NCI-H1105 (cell line): Measurements from ENCODE around the gene CRB2.
"Not testable (repeated sequence)": the region's sequence is repeated elsewhere in the genome, so short reads cannot be mapped to it uniquely, and the experiment has no call there.

ENCODE experiments used
- DNase-seq: peaks from one replicate; lab custom pipeline; 2025; lab: John Stamatoyannopoulos, UW

CRB2 gene

GRCh38 chr9:123329329-123329955 is 26.6 kb upstream of the CRB2 start:
- no peak for DNase-seq

- no peak for DNase-seq
These were observed 24.5 kb upstream of the CRB2 start for GRCh38 chr9:123331346-123332060.

DNA sequence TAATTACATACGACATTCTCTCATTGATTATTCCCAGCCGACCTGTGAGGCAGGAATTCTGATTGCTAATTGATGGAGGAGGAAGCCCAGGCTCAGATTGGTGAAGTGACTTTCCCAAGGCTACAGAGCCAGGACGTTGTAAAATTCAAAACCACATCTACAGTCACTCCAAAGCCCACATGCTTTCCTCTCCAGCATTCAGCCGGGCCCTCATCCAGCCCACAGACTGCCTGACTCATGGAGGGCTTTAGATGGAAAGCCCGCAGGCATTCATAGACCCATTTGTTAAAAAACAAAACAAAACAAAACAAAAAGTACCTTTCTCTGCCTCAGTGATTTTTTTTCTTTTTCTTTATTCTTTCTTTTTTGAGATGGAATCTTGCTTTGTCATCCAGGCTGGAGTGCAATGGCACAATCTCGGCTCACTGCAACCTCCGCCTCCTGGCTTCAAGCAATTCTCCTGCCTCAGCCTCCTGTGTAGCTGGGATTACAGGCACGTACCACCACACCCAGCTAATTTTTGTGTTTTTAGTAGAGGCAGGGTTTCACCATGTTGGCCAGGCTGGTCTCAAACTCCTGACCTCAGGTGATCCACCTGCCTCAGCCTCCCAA is 22.8 kb upstream of the CRB2 start:
- DNase-seq: not testable (repeated sequence)

DNA sequence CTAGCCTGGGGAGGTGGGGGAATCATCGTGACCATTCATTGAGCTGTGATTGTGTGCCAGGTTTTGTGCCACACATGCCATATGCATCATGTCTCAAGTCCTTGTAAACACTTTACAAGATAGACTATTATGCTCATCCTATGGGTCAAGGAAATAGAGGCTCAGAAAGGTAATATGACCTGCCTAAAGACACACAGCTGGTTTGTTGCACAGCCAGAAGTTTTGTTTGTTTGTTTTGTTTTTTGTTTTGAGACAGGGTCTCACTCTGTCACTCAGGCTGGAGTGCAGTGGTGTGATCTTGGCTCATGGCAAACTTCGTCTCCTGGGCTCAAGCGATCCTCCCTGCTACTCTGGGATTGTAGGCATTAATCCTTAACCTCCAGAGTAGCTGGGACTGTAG is 21.4 kb upstream of the CRB2 start:
- DNase-seq: no peak

GRCh38 chr9:123335193-123335985 is 20.6 kb upstream of the CRB2 start:
- DNase-seq: no peak

DNA sequence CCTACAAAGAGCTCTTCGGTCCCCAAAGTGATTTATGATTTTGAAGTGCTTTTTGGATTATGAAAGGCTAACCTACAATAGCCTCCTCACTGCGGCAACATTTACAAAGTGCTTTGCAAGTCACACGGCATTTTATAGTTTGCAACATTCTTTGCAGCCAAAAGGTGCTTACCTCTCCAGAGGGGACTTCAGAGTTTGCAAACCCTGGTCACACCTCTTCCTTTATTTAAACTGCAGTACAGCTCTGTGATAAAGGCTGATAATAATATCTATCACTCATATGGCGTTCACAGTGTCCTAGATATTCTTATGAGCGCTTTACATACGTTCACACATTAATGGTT is 20.0 kb upstream of the CRB2 start:
- no peak for DNase-seq

DNA sequence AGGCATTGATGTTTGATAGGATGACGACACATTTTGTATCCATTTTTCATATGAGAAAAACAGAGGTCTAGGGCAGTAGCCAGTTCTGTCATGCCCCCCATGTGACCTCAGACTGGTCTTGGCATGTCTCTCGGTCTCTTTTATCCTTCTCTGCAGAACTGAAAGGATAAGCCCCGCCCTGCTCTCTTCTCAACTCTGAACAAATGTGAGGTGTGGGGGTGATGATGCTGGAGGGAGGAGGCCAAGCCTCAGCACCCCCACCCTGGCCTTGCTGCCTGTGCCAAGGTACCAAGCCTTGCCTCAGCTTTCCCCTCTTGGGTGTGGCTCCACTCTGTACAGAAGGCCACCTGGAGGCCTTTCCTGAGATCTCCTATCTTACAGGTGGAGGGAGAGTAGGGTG is 19.5 kb upstream of the CRB2 start:
- no peak for DNase-seq

- no peak for DNase-seq
These were observed 19.0 kb upstream of the CRB2 start for GRCh38 chr9:123336959-123337358.

DNA sequence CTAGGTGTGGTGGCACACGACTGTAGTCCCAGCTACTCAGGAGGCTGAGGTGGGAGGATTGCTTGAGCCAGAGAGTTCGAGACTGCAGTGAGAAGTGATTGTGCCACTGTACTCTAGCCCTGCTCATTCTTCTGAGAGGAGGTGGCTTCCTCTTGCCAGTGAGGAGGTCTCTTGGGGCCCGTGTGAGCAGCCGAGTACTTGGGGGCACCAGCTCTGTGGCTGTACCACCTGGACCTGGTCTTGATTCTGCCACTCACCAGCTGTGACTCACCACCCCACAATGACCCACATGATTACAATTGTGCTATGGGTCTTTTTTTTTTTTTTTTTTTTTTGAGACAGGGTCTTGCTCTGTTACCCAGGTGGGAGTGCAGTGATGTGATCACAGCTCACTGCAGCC is 18.0 kb upstream of the CRB2 start:
- no peak for DNase-seq

DNA sequence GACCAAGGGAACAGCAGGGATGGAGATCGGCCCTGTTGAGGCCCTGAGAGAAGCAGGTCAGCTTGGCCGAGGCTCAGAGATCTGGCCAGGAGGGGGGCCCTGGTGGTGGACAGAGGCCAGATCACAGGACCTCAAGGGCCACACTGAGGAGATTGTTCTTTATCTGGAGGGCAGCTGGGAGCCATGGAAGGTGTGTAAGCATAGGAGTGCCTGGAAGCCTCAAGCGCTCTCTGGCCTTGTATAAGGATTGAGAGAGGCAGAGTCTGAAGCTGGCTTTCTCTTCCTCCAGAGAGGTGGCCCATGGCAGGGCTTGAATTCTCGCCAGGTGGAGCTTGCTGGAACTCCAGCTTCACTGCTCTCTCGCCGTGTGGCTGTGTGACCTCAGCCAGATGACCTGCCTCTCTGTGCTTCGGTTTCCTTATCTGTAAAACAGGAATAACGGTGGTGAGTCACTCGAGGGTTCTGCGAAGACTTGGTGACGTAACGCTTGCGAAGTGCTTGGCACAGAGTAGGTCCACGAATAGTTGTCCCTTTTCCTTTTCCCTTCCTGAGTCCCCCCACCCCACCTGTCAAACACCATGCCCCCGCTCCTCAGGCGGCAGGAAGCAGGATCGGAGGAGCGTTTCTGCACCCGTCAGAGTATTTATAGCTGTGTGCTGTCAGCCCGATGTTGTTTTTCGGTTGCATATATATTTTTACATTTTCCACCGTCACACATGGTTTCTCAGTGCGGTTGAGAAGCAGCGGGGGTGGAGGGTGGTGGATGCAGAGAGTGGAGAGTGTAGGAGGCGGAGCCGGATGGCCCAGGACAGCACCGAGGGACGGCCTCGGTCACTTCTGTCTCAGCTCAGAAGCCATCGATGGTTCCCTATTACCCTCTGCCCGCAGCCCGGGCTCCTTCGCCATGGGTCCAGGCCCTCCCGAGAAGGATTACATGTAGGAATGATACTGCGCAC is 17.0 kb upstream of the CRB2 start:
- DNase-seq: no peak

DNA sequence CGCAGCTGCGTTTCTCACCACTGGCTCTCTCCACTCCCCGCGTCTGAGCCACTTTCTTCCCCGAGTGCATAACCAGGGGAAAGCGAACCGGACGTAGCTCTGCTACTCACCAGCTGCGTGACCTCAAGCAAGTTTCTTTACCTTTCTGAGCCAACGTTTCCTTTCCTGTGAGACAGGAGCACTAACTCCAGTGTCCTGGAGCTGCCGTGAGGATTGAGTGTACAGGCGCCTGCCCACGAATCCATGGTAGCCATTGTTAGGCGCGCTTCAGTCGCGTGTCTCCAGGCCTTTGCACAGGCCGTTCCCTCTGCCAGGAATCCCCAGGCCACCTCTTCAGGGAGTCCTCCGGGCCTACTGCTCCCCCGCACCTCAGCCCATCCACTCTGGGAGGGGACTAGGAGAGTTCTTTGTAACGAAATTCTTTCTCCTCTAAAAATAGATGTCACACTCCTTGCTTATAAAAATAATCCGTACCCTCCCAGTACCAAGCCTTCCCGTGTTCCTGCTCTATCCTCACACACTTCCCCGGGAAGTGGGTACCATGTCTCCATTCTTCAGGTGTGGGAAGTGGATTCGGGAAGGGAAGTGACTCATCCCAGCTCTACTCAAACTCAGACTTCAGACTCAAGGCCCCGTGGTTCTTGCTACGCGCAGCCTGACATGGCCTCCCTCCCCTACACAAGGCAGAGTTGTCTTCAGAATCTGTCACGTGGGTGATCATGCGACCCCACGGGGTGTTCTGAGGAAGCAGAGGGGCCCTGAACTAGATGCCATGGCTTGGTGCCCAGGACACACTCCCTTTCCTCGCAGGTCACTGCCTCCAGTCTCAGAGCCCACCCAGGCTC is 16.1 kb upstream of the CRB2 start:
- DNase-seq: no peak

DNA sequence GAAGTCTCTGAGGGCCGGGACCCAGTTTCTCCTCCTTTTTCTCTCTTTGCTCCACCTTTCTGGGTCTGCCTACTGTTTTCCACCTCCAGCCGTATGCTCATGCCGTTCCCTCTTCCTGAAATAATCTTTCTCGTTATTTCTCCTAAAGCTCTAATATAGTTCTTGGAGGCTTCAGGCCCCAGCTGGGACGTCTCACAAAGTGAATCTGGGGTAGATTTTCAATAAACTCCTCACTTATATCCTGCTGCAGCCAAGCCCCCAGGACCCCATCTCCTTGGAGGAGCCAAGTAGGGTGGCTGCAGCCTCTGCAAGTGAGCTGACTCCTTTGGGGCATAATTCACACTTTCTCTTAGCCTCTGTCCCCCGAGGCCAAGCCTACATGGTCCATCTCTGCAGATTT is 14.2 kb upstream of the CRB2 start:
- no peak for DNase-seq

- DNase-seq: no peak
These were observed 13.8 kb upstream of the CRB2 start for GRCh38 chr9:123342247-123342646.

GRCh38 chr9:123343443-123344191 is 12.4 kb upstream of the CRB2 start:
- no peak for DNase-seq

DNA sequence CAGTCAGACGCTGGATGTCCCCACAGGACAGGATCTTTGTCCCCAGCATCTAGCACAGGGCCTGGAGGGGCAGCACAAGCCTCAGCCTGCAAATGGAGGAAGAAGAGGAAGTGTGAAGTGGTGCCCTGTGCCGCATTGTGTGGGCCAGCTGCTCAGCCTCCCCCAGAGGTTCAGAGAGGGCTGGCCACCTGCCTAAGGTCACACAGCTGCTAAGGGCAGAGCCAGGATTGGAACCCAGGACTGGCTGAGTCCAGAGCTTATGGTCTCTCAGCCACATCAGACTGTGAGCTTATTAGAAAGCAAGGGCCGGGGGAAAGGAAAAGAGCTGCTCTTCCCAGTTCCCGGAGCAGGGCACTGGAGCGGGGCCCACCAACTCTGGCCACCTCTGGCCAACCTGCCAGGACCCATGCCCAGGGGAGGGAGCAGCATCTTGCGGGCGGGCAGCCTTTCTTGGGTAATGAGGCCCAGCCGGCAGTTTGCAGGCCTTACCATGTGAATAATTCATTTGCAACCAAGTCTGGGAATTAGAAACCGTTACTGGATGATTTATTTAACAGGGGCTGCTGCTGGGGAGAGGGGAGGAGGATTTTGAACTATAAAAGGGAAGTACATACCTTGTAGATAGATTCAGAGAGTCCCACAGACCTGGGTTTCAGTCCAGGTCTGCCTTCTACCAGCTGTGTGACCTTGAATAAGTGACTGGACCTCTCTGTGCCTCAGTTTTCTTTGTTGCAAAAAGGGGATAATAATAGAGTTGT is 11.6 kb upstream of the CRB2 start:
- DNase-seq: no peak

DNA sequence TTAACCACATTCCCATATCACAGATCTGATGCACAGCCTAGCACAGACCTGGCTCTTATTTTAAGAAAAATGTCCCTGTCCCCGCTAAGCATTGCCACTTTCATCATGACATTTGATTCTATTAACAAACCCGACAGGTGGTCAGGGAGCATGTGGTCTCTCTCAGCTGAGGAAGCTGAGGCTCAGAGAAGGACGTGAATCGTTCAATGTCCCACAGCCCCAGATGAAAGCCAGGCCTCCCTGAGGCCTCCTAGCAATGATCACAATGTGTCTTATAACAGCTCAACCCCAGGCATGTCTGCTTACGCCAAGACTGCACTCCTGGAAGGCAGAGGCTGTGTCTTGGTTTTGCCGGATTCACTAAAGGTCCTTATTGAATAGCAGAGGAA is 10.4 kb upstream of the CRB2 start:
- no peak for DNase-seq

DNA sequence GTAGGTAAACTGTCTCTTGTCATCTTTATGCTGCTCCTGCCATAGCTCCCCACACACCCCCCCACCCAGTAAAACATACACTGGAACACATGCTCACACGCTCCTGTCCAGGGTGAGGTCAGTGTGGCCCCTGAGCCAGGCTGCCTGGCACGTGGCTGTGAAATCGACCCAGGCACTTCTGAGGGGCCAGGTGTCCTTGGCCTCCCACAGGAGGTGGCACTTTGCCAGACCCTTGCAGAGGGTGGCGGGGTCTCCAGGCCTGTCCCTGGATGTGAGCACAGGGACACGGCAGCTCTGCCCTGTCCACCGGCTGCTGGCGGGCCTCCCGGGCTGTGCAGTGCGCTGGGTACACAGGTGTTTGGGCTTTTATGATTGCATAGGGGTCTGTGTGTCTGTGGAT is 10.0 kb upstream of the CRB2 start:
- DNase-seq: no peak

DNA sequence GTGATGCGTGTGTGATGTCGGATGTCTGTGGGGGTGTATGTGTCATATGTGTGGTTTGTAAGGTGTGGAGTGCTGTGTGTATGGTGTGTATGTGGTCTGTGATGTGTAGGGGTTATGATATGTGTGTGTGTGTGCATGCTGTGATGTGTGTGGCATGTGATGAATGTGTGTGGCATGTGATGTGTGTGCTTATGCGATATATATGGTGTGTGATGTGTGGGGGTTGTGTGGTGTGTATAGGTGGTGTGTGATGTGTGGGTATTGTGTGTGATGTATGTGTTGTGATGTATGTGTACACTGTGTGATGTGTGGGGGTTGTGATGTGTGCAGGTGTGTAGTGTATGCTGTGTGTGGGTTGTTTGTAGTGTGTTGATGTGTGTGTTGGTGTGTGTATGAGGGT is 9.2 kb upstream of the CRB2 start:
- no peak for DNase-seq

- DNase-seq: no peak
These were observed 8.5 kb upstream of the CRB2 start for GRCh38 chr9:123347289-123348060.
